Left renal pelvis (tissue), 4 donors: ENCODE data around the gene PPP1CC. TPM values are rescaled to one million over a fixed set of nuclear protein-coding genes. Genes with fewer than 3 reads are reported as not detected.

Experiments used
- DNase-seq, 4 donors: peaks; one replicate each; pipeline ENCODE4 v3.0.0-alpha.2; 2013; ENCODE audit warnings: low read depth in 4 of 4, low spot score in 3 of 4
- polyA plus RNA-seq, 4 donors: library from polyadenylated mRNA; unstranded; fragments of 120-200 nt; gene quantifications; one replicate each; pipeline ENCODE4 v1.2.1, GENCODE V29; 2013; ENCODE audit not compliant: insufficient read length in 4 of 4

The PPP1CC gene
- polyA plus RNA-seq, 4 donors, result 181 to 216 (median 196) TPM

GRCh38 chr12:110689281-110690126 lies 53.2 kb downstream of the PPP1CC start:
- DNase-seq, result peak in 2 of 4 donors; percentile 31 to 48

- peak in 1 of 4 donors; percentile 12 for DNase-seq
Observed at GRCh38 chr12:110688446-110689280, 54.0 kb downstream of the PPP1CC start, which contains the start of gene HVCN1. Gene HVCN1 (minus strand): TSS chr12:110689115. CDS start chr12:110683245, 5,870 bp downstream.

DNA sequence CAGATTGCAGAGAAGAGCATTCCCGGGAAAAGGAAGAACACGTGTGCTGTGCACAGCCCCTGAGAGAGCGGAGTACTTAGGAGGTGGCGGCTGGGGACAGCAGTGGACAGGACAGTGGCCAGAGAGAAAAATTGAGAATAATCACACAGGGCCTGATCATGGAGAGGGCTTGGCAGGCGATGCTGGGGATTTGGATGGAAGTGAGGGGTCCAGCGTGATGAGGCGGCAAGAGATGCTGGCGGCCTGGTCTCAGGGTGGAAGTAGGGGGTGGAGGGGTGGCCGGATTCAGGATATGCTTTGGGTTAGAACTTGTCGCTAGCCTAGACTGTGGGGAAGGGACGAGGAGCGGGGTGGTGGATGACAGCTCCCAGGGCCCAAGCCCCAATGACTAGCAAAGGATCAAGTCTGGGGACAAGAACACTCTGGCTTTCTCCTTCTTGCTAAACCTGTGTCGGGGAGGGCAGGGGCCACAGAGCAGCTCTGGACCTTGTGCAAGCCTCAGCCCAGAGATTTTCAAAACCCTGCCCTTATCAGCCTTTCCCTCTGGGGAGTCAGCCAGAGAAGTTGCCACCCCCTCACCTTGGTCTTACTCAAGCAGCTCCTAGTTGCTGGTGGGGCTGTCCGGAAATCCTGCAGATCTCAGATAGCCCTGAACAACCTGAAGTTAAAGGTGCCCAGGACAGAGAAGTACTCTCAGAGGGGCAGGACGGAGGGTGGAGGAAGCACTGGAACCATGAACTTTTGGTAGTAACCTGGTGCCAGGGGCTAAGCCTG lies 55.1 kb downstream of the PPP1CC start:
- no peak for DNase-seq

GRCh38 chr12:110686294-110686903 lies 56.3 kb downstream of the PPP1CC start:
- DNase-seq, result no peak

DNA sequence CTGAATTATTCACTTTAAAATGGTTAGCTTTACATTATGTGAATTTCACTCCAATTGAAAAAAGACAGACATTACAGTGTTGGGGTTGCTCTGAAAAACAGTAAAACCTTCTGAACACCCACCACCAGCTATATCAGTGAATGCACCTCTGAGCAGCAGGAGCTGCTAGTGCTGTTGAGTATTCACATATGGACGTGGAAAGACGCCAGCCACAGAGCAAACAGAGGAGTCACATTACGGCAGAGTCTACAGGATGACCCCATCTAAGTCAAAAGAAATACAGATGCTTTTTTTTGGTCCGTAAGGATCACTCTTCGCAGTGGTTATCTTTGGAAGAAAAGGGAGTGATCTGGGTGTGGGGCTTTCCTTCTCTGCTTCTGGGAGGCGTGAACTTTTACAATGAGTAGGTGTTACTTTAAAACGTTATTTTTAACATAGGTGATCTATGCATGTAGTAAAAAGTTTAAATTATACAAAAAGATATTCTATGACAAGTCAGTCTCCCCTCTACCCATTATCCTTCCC lies 58.3 kb downstream of the PPP1CC start:
- no peak for DNase-seq

DNA sequence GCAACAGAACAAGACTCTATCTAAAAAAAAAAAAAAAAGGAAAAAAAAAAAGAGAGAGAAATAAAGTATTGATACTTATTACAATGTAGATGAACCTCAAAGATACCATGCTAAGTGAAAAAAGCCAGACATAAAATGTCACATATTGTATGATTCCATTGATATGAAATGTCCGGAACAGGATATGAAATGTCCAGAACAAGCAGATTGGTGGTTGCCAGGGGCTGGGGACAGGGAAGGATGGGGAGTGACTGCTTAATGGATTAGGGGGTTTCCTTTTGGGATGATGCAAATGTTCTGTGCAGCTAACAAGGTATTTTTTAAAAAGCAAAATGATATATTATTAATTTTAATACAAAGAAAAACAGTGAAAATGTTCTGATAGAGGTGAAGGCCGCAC lies 58.8 kb downstream of the PPP1CC start:
- no peak for DNase-seq

- no peak for DNase-seq
Observed at GRCh38 chr12:110680032-110680431, 62.7 kb downstream of the PPP1CC start.

- DNase-seq, result no peak
Observed at GRCh38 chr12:110679201-110679600, 63.5 kb downstream of the PPP1CC start.

GRCh38 chr12:110677982-110678381 lies 64.7 kb downstream of the PPP1CC start:
- no peak for DNase-seq

DNA sequence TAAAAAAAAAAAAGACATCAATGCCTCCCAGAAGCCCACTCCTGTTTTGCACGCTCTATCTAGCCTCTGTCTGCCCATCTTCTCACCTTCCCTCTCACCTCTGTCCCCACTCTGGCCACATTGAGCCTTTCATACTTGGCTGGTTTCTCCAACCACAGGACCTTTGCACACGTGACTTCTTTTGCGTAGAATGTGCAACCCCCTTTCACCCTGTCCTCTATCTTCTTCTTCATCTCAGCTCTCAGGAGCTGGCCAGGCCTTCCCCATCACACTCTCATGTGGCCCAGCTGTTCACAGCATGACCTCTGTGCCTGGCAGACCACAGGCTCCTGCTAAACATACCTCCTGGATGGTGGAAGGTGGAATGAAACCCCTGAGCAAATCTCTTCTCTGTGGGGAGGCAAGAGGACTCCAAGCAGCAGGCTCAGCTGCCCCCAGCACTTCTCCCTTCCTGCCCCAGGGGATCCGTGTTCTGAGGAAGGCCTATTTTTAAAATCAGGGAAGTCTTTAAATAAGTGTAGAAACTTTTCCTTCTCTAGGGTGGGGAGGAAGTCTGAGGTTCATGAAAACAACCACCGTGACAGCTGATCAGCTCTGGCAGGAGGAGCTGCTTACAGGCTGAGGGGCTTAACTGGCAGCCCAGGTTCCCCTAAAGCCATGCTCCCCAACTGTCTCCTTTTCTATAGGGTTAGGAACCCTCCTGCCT lies 65.3 kb downstream of the PPP1CC start:
- DNase-seq, result no peak

GRCh38 chr12:110676171-110676570 lies 66.5 kb downstream of the PPP1CC start:
- DNase-seq, result no peak

- DNase-seq, result no peak
Observed at GRCh38 chr12:110670161-110670701, 72.5 kb downstream of the PPP1CC start.

Other genes with a start within 250 kb of the PPP1CC start
- 100 to 1,000 TPM; 123 to 155 (median 141) TPM for gene VPS29, start 240.8 kb downstream of the PPP1CC start, polyA plus RNA-seq
- 1 to 10 TPM; 1.1 to 1.5 (median 1.3) TPM for gene RAD9B, start 240.6 kb downstream of the PPP1CC start, polyA plus RNA-seq
- gene PPTC7, start 159.6 kb downstream of the PPP1CC start, polyA plus RNA-seq, result 10 to 100 TPM; 18.3 to 23.1 (median 20.3) TPM
- gene TCTN1, start 128.8 kb downstream of the PPP1CC start, polyA plus RNA-seq, result 100 to 1,000 TPM in 1 of 4 donors, 10 to 100 TPM in 3; 54.9 to 105 (median 81.8) TPM
- gene HVCN1, start 53.8 kb downstream of the PPP1CC start, polyA plus RNA-seq, result 10 to 100 TPM in 3 of 4 donors, 1 to 10 TPM in 1; 9.5 to 15.7 (median 11.3) TPM
- not detected for gene CCDC63, start 104.1 kb upstream of the PPP1CC start, polyA plus RNA-seq
- not detected for gene MYL2, start 177.7 kb upstream of the PPP1CC start, polyA plus RNA-seq